ENCODE data around the gene DPEP1.

DNA sequence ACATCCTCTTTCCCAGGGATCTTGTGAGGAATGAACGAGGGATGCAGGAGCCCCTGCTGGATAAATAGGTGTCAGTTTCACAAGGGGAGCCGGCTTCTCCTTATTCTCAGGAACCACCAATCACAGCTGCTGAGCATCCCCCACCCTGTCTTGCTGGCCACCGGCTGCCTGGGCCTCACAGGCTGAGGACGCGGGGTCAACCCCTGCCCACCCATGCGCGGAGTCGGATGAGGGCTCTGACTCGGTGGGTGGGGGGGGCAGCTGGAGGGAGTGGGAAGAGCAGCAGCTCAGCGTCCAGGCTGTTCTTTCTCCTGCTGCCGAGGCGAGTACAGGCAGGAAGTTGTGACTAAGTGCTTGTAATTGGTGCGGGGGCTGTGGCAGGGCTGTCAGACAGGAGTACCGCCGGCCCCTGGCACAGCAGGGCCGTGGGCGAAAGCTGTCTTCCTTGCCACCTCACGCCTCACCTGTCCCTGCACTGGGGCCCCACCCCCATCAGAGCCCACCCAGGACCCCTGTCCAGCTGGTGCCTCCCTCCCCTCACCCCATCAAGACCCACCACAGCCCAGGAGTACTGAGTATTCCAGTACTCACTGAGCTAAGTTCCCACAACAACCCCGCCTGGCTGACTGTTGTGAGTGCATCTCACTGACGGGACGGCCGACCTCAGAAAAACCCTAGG is 11.0 kb upstream of the DPEP1 start:
- TF ChIP-seq, protein P1, sequence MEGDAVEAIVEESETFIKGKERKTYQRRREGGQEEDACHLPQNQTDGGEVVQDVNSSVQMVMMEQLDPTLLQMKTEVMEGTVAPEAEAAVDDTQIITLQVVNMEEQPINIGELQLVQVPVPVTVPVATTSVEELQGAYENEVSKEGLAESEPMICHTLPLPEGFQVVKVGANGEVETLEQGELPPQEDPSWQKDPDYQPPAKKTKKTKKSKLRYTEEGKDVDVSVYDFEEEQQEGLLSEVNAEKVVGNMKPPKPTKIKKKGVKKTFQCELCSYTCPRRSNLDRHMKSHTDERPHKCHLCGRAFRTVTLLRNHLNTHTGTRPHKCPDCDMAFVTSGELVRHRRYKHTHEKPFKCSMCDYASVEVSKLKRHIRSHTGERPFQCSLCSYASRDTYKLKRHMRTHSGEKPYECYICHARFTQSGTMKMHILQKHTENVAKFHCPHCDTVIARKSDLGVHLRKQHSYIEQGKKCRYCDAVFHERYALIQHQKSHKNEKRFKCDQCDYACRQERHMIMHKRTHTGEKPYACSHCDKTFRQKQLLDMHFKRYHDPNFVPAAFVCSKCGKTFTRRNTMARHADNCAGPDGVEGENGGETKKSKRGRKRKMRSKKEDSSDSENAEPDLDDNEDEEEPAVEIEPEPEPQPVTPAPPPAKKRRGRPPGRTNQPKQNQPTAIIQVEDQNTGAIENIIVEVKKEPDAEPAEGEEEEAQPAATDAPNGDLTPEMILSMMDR (IDR thresholded peaks at IDR 0.05; ENCODE audit: low read length), result no peak
- TF ChIP-seq EZH2 (IDR thresholded peaks at IDR 0.05; ENCODE audit: borderline replicate concordance, low read length), result no peak
